HG03097 (cell line): ENCODE data around the gene ADGRG6.

Source experiments
- ATAC-seq: cut with Tn5 transposase; IDR thresholded peaks from one replicate; pipeline ENCODE4 v1.9.1; 2021; ENCODE audit not compliant: unreplicated experiment, low FRiP score

ADGRG6 gene

DNA sequence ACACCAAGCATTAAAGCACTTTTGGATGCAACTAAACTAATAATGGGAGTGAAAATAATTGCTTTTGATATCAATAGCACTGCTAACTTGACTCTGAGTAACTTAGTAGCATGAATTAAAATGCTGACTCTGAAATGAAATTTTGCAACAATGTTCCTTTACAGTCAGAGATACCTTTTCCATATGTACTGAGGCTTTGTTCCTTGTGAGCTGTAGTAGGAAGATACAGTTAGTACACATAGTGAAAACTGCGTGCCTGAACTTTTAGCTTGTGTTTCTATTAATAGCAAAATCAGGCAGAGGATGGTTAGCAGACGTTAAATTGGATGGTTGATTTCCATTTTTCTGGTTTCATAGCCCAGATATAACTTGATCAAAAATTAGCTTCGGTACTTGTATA lies 18.6 kb downstream of the ADGRG6 start:
- ATAC-seq: no peak

DNA sequence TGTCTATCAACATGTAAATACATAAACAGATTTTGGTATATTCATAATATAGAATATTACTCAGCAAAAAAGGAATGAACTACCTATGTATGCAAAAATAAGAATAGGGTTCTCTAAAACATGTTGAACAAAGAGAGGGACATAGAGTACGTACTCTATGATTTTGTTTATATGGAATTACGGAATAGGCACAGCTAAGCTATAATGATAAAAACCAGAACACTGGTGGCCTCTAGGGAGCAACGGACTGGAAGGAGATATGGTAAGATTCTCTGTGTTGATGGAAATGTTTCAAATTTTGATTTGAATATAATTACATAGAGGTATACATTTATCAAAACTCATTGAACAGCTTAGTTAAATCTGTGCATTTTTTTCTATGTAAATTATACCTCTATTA lies 19.6 kb downstream of the ADGRG6 start:
- ATAC-seq: no peak

DNA sequence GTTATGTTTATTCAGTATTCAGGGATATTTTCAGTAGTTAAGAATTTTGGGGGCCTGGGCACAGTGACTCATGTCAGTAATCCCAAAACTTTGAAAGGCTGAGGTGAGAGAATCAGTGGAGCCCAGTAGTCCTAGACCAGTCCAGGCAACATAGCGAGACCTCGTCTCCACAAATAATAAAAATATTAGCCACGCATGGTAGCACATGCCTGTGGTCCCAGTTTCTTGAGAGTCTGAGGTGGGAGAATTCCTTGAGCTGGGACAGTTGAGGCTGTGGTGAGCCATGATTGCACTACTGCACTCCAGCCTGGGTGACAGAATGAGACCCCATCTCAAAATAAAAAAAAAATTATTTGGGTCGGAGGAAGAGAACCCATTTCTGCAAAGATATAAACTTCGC lies 20.3 kb downstream of the ADGRG6 start:
- ATAC-seq: no peak

DNA sequence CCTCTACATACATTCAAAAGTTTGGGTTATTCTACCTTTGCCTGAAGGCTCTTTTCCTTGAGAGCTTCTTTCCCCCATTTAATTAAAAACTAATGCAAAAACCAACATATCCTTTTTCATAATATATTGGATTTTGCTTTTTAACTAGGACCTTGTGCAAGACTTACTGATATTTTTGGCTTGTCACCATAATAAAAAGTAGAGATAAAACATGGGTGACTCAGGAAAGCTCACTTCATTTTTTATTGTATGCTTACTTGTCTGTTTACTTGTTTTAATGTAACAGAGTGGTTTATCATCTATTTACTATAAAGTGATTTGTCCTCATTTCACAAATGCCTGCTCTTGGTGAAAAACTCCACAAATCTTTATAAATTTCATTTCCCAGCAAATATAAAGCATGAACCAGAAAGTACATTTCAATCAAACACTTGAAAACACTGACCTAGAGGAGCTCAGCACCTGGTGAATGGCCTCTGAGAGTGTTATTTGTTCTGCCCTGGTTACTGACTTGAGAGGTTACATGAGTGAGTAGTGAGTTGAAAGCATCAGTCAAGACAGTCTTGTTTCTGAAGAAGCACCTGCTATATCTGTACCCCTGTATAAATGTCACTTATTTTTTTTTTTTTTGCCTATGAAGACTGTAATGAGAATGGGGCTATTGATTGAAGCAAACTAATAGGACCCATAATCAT lies 20.8 kb downstream of the ADGRG6 start:
- ATAC-seq: no peak

DNA sequence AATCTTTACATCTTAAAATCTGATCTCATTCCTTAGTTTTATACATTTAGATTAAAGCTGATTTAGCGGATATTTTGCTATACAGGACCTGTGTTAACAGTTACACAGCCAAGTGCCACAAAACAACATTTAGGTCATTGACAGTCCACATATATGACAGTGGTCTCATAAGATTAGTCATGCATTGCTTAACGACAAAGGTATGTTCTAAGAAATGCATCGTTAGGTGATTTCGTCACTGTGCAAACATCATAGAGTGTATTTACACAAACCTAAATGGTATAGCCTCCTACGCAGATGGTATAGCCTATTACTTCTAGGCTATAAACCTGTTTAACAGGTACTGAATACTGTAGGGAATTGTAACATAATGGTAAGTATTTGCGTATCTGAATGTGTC lies 21.6 kb downstream of the ADGRG6 start:
- no peak for ATAC-seq

DNA sequence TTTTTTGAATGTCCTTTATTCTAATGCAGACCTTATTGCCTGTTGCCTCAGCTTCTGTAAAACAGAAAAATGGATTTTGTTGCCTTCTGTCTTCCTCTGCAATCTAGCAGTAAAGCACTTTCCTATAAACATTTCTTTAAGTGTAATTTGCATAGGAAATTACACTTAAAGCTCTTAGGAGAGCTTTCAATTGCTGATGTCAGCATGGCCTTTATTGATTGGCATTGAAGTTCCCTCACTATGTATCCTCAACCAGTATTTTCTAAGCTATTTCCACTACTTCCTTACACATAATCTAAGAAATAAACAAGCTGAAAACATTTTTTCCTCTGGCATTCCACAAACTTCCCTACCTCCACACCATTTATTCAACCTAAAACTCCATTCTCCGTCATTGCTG lies 22.3 kb downstream of the ADGRG6 start:
- no peak for ATAC-seq

DNA sequence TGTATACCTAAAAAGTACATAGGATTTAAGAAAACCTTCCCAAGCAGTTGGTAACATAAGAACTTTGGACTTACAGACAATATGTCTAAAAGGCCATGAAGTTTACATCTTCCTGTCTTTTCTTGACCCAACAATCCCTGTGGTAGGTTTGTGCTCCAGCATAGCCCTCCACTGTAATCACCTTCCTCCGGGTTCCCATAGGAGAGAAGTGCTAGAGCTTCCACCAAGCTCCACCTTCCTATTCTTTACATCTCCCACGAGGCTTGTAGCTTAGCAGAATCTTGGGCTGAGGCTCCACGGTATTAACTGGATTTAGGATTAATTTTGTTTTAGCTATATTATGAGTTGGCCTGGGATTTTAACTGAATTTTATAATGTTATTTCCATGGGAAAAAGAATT lies 23.3 kb downstream of the ADGRG6 start:
- ATAC-seq: no peak

DNA sequence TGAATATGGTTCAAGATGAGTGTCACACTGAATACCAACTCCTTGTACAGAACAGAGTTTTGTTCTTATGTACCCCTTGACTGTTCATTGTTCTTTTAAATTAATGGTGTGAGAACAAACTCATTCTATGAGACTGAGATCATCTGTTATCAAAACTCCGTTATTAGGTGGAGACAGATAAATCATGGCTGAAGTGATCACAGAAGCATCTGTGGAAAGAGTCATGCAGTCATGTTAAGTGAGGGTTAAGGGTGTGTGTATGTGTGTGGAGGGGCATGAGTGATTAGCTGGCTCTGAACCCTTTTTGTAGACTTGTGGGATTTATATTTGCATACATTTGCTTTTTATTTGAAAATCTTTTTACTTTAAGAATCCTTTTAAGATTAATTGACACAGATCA lies 24.7 kb downstream of the ADGRG6 start:
- no peak for ATAC-seq

DNA sequence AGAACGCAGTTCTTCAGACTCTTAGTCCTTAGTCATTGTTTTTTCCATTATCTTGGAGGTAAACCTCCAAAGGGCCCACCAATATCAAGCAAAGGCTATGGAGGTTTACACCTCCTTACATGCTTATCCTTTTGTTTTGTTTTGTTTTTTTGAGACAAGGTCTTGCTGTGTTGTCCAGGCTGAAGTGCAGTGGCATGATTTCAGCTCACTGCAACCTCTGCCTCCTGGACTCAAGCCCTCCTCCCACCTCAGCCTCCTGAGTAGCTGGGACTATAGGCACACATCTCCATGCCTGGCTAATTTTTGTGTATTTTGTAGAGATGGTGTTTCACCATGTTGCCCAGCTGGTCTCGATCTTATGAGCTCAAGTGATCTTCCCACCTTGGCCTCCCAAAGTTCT lies 26.3 kb downstream of the ADGRG6 start:
- no peak for ATAC-seq

DNA sequence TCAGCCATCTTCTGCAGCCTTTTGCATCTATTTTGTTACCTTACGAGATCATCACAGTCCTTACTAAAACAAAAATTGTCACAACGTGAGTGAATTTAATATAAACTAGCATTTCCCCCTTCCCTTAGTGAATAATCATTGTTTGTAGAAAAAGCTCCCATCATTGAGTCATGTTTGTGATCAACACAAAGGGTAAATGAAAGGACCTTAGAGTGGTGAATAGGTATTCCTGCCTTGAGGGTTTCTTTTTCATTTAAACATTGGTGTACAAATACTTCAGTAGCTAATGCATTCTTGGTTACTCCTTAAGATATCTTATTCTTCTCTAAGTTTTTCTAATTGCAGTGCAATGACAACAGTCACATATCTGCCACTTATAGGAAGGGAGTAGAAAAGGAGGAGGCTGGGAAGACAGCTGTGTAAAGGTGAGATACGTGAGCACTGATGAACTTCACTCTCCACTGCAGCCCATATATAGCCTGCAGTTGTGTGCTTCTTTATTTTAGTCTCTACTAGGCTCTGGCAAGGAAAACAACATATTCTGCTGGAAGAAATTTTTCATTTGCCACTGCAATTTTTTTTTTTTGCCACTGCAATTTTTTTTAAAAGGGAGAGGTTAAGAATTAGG lies 27.8 kb downstream of the ADGRG6 start:
- no peak for ATAC-seq

DNA sequence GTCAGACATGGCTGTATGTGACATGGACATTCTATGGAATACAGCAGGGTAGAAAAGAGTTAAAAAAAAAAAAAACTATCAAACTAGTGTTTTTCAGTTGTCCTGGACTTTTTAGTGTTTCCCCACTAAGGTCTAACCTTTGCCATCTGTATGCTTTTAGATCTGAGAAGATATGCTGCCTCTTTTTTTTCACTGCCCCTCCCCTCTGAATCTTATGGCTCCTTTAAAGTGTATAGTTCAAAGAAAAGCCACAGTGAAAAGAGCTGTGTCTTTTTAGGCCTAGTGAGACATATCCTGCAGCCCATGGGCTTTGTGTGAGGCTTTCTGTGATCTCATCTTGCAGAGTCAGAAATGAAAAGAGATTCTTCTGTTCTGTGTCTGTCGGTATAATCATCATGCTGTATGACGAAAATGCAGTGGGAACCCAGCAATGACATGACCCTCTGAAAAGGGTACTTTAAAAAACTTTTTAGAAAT lies 29.3 kb downstream of the ADGRG6 start:
- no peak for ATAC-seq

DNA sequence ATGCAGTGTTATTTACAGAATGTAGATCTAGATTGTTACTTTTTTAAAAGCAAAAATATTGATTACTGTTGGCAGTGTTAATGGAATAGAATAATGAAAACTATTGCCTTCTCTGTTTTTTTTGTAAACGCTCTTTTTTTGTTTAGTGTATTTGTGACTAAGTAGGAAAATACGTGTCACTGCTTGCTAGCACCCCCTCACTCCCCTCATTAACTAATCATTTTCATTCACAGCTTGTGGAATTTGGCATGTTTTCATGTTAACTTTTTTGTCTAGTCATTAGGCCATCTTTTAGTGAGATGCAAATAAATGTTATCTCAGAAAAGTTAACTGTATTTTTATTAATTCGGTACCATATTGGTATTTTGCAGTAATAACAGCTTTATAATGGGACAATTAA lies 29.8 kb downstream of the ADGRG6 start:
- no peak for ATAC-seq

DNA sequence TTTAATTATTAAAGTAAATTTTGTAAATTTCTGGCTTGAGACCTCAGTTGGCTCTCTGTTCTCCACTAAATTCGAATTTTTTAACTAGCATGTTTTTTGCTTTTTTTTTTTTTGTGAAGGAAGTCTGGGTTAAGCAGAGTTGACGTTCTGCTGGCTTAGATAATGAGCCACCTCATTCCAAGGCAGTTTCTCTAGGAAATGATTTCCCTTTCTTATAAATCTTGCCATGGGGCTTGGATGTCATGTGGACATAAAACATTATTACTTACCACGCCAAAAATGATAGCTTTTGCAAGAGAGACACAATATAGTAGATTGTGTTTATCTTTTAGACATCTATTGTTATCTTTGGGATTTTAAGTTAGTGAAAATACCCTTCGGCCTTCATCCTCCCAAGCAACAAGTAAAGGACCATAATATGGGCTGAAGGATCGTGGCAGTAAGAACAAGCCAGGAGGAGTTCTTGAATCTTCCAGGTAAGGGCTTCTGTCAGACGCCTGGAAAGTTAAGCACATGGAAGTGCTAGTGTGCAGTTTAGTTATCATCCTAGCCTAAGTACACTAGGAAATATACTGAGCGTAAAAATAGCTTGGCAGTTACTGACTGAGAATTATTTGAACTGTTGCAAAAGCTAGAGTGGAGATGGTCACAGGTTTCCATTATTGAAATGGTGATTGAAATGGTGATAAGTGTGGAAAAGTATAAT lies 30.7 kb downstream of the ADGRG6 start:
- ATAC-seq: no peak

DNA sequence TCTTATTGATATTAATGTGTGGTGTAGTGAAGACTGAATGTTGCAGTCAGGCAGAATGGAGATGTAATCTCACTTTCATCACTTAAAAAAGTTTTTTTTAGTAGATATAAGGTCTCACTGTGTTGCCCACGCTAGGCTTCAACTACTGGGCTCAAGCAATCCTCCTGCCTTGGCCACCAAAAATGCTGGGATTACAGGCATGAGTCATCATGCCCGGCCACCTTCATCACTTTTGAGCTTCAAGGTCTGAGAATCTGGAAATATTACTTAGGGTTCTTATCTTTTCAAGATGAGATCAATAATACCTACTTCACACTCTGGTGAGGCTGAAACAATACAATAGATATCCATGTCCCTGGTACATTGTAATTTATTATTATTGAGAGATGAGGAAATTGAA lies 31.6 kb downstream of the ADGRG6 start:
- no peak for ATAC-seq

DNA sequence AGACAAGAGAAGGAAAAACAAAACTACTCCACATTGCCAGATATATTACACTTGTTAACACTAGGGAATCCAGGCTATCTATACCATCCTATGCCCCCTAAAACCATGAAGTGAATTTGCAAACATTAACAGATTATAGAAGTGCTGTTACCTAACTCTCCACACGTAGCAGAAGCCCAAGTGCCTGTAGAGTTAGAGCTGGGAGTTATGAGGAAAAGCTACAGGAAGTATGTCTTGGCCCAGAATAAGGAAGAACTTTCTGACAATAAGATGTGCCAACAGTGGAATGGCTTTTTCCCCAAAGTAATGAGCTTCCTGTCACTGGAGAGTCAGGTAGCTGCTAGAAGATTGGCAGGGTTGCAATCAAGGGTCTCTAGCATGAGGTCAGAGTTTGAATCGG lies 32.5 kb downstream of the ADGRG6 start:
- ATAC-seq: no peak

DNA sequence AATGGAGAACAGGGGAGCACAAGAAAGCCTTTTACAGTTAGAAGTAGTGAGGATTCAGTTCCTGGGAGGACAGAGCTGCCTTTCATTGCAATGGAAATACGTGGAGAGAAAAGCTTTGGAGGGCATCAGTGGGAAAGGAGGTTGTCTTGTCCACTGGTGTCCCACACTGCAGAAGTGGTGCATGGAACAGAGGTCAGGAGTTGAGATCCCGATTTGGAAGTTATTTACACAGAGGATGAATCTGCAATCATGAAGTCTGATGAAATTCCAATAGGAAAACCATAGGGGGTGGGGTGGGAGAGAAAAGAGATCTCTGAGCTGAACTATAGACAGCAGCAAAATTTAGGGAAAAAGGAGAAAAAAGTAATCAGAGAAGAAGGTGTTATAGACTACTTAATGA lies 33.6 kb downstream of the ADGRG6 start:
- ATAC-seq: no peak

DNA sequence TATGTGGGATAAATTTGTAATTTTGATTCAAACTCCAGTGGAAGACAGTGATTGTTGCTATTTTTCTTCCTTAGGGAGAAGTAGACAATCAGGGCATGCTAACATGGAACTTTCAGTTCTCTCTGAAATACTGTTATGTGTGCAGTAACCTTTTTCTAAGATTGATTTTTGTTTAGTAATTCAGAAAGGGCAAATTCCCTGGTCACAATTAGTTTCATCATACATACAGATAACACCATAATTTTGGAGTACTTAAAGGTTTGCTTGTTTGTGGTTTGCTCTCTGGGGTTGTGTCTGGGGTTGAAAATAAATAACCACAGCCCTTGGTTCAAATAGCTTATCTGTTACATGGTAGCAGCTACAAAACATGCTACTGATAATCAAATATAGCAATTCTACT lies 34.4 kb downstream of the ADGRG6 start:
- no peak for ATAC-seq

DNA sequence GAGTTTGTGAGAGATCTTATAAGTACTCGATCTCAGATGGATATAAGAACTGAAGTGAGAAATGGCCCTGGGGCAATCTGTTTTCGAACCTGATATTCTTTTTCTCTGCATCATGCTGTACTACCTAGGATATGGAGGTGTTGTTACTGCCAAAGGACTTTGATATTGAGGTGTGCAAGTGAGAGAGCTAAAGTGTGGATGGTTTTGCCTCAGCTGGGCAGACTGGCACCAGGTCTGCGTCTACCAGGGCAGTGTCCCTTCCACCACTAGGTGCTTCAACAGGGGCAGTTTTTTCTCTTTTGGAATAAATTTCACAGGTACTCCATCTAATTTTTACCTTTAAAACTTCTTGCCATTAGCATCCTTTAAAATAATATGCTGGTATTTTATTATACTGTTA lies 35.0 kb downstream of the ADGRG6 start:
- no peak for ATAC-seq

DNA sequence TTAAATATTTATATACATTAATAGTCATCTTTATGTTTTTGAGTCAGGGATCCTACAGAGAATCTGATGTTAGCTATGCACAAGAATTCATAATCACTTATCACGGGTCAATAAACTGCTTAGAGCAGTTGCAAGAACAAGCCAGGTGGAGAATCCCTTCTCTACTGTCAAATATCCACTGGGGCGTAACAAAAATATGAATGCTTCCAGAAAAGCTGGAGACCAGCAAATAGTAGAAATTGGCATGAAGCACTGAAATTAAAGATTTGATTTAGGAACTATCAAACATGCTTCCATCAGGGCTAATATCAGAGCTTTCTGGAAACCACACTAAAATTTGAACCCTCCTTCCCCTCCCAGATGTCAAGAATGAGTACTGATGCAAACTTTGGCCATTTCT lies 37.3 kb downstream of the ADGRG6 start:
- no peak for ATAC-seq

DNA sequence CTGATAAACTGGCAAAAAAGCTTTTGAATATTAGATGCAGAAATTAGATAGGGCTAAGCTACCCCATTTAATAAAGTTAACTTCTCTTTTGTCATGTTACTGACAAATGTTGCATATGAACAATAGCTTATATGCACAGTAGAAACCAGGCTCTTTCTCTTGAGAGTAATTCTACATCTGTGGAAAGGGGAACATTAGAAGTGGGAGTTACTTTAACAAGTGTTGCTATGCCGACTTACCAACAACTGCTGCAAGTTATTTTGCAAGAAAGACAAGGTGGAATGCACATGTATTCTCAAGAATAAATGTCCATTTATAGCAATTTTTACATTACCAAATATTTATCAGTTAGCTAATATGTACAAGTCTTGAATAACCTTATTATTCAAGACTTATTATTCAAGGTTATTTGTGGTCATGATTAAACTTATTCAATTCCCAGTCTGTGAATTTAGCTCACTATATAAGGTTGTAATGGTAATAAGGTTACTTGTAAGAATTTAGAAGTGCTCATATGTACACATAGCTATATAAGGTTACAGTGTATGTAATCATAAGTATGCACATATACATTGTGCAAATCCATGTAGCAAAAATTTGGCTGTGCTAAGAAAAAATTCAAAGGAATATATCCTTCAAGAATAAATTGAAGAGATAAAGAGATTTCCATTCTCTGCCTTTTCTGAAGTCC lies 38.3 kb downstream of the ADGRG6 start:
- ATAC-seq: no peak

DNA sequence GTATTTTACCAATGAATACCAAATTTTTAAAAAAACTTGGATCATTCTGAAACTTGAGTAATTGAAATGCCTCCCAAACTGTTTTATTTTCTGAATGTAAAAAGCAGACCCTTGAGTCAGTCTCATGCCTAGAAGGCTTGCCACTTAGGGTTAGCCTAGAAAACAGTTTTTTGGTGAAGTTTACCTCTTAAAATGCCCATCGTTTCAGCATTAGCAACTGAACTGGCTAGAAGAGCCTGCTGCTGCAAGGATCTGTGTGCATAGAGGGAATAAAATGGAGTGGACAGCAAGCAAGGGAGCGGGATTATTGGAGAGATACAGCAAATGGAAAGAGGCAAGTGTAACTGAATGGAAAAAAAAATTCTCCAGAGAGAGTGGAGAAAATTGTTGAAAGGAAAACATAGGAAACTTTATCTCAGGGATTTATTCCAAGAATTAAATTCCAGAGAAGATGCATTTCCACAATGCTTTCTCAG lies 40.1 kb downstream of the ADGRG6 start:
- ATAC-seq: no peak
